Measurements from ENCODE around the gene ALDH18A1.

ALDH18A1 gene

DNA sequence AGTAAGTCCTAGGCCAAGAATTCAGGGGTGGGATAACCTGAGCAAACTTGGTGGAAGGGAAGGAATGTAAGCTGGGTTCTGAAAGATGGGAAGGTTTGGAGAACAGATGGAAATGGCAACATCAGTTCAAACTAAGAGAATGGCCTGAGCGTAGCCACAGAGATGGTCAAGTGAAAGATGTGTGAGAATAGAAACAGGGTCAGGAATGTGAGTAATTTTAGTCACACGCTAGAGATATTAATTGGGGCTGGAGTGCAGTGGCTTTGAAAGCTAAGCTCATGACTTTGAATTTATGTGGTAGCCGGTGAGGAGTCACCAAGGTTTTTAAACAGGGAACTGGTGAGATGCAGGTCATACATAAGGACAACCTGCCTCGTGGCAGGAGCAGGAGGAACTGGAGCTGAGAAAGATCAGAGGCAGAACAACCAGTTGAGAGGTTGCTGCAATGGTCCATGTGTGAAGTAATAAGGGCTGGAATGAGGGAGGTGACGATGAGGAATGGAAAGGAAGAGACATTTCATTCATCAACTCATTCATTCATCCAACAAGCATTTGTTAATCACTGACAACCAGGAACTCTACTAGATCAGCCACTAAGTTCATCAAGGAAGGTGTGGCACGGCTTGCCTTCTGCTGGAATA is 82.4 kb downstream of the ALDH18A1 start:
- TF ChIP-seq, protein P1, sequence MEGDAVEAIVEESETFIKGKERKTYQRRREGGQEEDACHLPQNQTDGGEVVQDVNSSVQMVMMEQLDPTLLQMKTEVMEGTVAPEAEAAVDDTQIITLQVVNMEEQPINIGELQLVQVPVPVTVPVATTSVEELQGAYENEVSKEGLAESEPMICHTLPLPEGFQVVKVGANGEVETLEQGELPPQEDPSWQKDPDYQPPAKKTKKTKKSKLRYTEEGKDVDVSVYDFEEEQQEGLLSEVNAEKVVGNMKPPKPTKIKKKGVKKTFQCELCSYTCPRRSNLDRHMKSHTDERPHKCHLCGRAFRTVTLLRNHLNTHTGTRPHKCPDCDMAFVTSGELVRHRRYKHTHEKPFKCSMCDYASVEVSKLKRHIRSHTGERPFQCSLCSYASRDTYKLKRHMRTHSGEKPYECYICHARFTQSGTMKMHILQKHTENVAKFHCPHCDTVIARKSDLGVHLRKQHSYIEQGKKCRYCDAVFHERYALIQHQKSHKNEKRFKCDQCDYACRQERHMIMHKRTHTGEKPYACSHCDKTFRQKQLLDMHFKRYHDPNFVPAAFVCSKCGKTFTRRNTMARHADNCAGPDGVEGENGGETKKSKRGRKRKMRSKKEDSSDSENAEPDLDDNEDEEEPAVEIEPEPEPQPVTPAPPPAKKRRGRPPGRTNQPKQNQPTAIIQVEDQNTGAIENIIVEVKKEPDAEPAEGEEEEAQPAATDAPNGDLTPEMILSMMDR (IDR thresholded peaks at IDR 0.05; ENCODE audit: low read depth, low read length, missing control alignments): no peak
- H3K4me3 ChIP-seq (ENCODE audit: low read depth, low read length): no peak overlapping the region

DNA sequence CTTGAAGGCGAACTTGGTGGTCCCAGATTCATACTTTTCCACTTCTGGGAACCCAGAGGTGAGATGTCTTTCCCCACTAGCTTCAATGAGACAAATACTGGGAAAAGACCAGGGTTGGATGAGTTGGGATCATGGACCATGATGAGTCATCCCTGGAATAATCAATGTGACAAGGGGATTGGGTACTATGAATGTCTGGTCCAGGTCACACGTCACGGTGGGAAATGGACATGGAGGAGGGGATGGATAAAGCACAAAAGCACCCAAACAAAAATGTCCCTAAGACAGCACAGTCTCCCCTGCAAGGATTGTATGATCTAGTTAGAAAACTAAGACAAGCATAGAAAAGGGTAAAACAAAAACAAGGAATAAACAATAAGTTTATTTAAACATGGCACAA is 83.0 kb downstream of the ALDH18A1 start:
- TF ChIP-seq, protein P1 (IDR thresholded peaks at IDR 0.05; ENCODE audit: low read depth, low read length, missing control alignments): no peak

More for the DNA sequence above, 82.4 kb downstream of the ALDH18A1 start:
- no peak for DNase-seq (ENCODE audit: low read depth)

DNA sequence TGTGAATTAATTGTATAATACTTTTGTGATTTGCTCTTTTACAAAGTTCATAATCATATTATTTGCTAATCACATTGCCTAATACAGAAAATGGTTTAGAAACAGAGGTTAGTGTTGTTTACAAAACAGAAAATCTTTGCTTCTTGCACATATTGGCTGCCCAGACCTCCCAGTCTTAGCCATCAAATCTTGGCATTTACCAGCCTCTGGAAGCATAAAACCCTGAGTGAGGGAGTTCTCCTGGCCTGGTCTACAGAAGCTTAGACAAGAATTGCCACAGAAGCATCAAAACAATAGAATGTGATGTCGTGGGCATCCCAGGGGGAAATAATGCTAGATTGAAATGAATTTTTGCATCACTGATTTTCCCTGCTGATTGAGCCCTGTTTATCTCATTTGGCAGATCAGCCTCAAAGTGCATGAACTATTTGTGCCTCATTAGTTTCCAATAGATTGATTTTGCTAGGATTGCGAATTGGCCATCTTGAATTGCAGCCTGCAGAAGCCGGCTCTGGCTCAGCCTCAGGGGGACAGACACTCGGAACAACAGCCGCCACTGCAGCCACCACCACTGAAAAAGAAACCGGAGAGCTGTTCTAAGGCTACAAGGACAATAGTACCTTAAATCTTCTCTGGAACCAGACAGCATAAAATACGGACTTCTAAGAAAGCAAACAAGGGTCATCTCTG is 84.2 kb downstream of the ALDH18A1 start:
- TF ChIP-seq, protein P1 (IDR thresholded peaks at IDR 0.05; ENCODE audit: low read depth, low read length, missing control alignments): no peak
- H3K4me3 ChIP-seq (ENCODE audit: low read depth, low read length): no peak overlapping the region
- no peak for DNase-seq (ENCODE audit: low read depth)

More for the DNA sequence above, 83.0 kb downstream of the ALDH18A1 start:
- DNase-seq (ENCODE audit: low read depth): no peak
- H3K4me3 ChIP-seq (ENCODE audit: low read depth, low read length): no peak overlapping the region

DNA sequence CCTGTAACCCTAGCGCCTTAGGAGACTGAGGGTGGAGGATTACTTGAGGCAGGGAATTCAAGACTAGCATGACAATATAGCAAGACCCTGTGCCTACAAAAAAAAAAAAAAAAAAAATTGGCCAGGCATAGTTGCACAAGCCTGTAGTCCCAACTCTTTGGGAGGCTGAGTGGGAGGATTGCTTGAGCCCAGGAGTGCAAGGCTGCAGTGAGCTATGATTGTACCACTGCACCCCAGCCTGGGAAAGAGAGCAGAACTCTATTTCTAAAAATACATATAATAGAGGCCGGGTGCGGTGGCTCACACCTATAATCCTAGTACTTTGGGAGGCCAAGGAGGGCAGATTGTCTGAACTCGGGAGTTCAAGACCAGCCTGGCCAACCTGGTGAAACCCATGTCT is 85.1 kb downstream of the ALDH18A1 start:
- TF ChIP-seq, protein P1 (IDR thresholded peaks at IDR 0.05; ENCODE audit: low read depth, low read length, missing control alignments): no peak
- no peak overlapping the region for H3K4me3 ChIP-seq (ENCODE audit: low read depth, low read length)
- DNase-seq (ENCODE audit: low read depth): no peak

DNA sequence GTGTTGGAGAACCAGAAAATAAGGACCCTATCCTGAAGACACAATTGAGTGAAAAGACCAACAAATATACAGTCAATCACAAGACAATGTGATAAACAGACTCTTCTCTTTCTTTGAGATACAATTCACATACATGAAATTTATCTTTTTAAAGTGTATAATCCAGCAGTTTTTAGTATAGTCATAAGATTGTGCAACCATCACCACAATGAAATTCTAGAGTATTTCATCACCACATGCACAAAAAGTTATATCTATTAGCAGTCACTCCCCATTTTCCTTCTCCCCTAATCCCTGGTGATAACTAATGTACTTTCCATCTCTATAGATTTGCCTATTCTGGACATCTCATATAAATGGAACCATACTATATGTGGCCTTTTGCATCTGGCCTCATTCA is 87.1 kb downstream of the ALDH18A1 start:
- no peak overlapping the region for H3K4me3 ChIP-seq (ENCODE audit: low read depth, low read length)
- no peak for DNase-seq (ENCODE audit: low read depth)
- TF ChIP-seq, protein P1 (IDR thresholded peaks at IDR 0.05; ENCODE audit: low read depth, low read length, missing control alignments): no peak

DNA sequence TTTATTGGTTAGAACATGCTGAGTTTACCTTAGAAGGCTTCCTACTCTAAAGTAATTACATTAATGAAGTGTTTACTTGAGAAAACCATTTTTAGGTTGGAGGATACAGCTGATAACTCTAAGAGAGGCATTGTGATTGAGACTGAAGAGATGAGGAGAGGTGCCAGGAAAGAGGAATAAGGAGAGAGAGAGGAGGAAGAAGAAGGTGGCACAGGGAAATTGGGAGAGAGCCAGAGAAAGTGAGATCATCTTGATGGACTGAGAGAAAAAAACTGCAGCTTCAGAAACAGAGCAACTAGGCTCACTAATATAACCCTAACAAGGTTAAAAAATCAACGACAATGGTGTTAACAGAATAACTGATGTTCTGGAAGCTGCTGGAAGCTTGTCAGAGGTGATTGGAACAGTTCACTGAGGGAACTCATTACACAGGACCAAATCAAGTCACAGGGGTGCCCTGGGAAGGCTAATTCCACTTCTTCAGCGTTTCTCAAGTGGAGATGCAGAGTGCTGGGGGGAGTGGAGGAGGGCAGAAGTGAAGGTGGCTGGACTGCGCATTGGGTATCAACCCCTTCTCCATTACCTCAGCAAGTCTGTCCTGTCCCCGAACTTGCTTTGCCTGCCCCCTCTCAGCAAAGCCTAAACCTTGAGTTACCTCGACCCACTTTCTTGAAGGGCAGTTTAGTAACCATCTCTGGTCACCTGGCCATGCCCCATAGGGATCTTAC is 88.4 kb downstream of the ALDH18A1 start:
- TF ChIP-seq, protein P1 (IDR thresholded peaks at IDR 0.05; ENCODE audit: low read depth, low read length, missing control alignments): no peak
- DNase-seq (ENCODE audit: low read depth): no peak

More for the DNA sequence above, 88.4 kb downstream of the ALDH18A1 start:
- H3K4me3 ChIP-seq (ENCODE audit: low read depth, low read length): no peak overlapping the region

All from GM12864 (cell line).